ENCODE data around the gene MYPOP. TPM values are rescaled to one million over a fixed set of nuclear protein-coding genes. Genes with fewer than 3 reads are reported as not detected.
"Not testable (repeated sequence)": the region's sequence is repeated elsewhere in the genome, so short reads cannot be mapped to it uniquely, and the experiment has no call there.

MYPOP gene
- total RNA-seq, 2 experiments from 2014 or later: 5.2 to 15.6 TPM

DNA sequence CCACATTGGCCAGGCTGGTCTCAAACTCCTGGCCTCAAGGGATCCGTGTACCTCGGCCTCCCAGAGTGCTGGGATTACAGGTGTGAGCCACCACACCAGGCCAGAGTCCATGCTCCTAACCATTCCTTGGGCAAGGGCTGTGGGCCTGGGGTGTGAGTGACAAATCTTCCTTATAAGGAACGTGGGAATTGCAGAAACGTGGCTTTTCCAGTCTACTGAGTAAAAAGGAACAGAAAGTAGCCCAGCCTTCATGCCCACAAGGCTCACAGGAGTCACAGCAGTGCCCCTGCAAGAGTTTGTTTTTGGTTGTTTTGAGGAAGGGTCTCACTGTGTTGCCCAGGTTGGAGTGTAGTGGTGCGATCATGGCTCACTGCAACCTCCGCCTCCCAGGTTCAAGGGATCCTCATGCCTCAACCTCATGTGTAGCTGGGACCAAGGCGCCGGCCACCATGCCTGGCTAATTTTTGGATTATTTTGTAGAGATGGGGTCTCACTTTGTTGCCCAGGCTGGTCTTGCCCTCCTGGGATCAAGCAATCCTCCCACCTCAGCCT, 5.1 kb downstream of the MYPOP start:
- intact Hi-C loops (cut with micrococcal nuclease; ENCODE audit: unreplicated experiment): no loop called here

DNA sequence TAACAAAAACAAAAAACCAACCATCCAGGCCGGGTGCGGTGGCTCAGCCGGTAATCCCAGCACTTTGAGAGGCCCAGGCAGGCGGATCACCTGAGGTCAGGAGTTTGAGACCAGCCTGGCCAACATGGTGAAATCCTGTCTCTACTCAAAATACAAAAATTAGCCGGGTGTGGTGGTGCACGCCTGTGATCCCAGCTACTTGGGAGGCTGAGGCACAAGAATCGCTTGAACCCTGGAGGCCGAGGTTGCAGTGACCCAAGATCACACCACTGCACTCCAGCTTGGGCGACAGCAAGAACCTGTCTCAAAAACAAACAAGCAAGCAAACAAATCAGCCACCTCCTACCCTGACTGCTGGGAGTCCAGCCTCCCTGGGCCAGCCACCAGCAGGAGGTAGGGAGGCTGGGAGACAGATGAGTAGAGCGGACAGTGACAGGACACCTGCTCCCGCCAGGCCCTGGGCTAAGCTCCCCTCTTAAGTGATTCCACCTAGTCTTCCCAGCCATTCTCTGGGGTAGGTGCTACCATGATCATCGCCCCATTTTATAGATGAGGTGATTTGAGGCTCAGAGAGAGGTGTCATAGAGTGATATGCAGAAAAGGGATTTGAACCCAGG, 6.3 kb downstream of the MYPOP start:
- BruUV-seq (replicated peaks); H4K20me1 ChIP-seq (ENCODE audit: insufficient read depth, low read length); CTCF ChIA-PET (ENCODE audit: unreplicated experiment); H3K4me2 ChIP-seq (ENCODE audit: low read length); H2AFZ ChIP-seq (ENCODE audit: low read length); intact Hi-C loops (cut with micrococcal nuclease; ENCODE audit: unreplicated experiment); DNase-seq (ENCODE audit: low spot score); H3K4me3 ChIP-seq (ENCODE audit: low read depth, low read length, poor library complexity, severe bottlenecking); POLR2A ChIA-PET; H3K9me3 ChIP-seq (ENCODE audit: low read length); H3K9me2 ChIP-seq (ENCODE audit: insufficient read depth, low read length): not testable (repeated sequence)
- H3K4me1 ChIP-seq (ENCODE audit: insufficient read depth, low read length, poor library complexity, severe bottlenecking): peaks cover 36% of the 10 kb centered on the region
- peaks cover 11% of the 10 kb centered on the region; the same call in 1 of the 2 replicates for H3K79me2 ChIP-seq (ENCODE audit: insufficient read depth, low read depth, low read length)
- H3K27ac ChIP-seq (ENCODE audit: low read depth, low read length, poor library complexity, severe bottlenecking): peak overlapping the region; percentile 52
- H3K36me3 ChIP-seq (ENCODE audit: insufficient read depth, low read length): peaks cover 54% of the 10 kb centered on the region

More for the DNA sequence above, 5.1 kb downstream of the MYPOP start:
- BruUV-seq (replicated peaks): no TSS peak
- Histone ChIP-seq H4K20me1 (ENCODE audit: insufficient read depth, low read length) (no peaks in the 10 kb centered on the region), H3K27ac (ENCODE audit: low read depth, low read length, poor library complexity, severe bottlenecking) (no peak overlapping the region), H3K4me2 (ENCODE audit: low read length) (no peak overlapping the region), H2AFZ (ENCODE audit: low read length) (no peak overlapping the region), H3K9me3 (ENCODE audit: low read length) (no peaks in the 10 kb centered on the region), H3K4me3 (ENCODE audit: low read depth, low read length, poor library complexity, severe bottlenecking) (no peak overlapping the region), H3K9me2 (ENCODE audit: insufficient read depth, low read length) (no peaks in the 10 kb centered on the region), H3K79me2 (ENCODE audit: insufficient read depth, low read depth, low read length) (peaks cover 18% of the 10 kb centered on the region; the same call in 1 of the 2 replicates), H3K36me3 (ENCODE audit: insufficient read depth, low read length) (peaks cover 54% of the 10 kb centered on the region), H3K4me1 (ENCODE audit: insufficient read depth, low read length, poor library complexity, severe bottlenecking) (peaks cover 38% of the 10 kb centered on the region)
- DNase-seq (ENCODE audit: low spot score): no peak
- POLR2A ChIA-PET: interaction anchor here (0.5 kb wide), 1 partner anchor 1316 kb away, joined by 3 read pairs; no protein-coding TSS in a partner anchor
- CTCF ChIA-PET (ENCODE audit: unreplicated experiment): no interaction called here
- TF ChIP-seq, protein P1, sequence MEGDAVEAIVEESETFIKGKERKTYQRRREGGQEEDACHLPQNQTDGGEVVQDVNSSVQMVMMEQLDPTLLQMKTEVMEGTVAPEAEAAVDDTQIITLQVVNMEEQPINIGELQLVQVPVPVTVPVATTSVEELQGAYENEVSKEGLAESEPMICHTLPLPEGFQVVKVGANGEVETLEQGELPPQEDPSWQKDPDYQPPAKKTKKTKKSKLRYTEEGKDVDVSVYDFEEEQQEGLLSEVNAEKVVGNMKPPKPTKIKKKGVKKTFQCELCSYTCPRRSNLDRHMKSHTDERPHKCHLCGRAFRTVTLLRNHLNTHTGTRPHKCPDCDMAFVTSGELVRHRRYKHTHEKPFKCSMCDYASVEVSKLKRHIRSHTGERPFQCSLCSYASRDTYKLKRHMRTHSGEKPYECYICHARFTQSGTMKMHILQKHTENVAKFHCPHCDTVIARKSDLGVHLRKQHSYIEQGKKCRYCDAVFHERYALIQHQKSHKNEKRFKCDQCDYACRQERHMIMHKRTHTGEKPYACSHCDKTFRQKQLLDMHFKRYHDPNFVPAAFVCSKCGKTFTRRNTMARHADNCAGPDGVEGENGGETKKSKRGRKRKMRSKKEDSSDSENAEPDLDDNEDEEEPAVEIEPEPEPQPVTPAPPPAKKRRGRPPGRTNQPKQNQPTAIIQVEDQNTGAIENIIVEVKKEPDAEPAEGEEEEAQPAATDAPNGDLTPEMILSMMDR (conservative IDR thresholded peaks at IDR 0.05; ENCODE audit: low read length): no peak
- TF ChIP-seq EZH2phosphoT487 (IDR thresholded peaks at IDR 0.05; ENCODE audit: borderline replicate concordance, low read depth, low read length): no peak

DNA sequence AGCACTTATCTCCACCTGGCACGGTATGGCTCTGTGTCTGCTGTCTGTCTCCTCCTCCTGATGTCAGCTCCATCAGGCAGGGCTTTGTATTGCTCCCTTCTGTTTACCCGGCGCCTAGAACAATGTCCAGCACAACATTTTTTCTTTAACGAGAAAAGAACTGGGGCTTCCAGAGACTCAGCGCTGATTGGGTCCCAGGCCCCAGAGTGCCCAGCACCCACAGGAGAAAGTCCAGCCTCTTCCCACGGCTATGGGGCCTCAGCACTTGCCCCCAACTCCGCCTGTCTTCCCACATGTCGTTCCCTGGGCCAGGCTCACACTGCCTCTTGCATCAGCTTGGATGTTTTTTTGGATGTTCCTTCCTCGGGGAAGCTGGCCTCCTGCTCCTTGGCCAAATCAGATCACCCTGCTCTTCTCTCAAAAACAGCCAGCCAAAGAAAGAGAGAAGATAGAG, 6.9 kb downstream of the MYPOP start:
- Histone ChIP-seq H3K4me3 (ENCODE audit: low read depth, low read length, poor library complexity, severe bottlenecking) (no peak overlapping the region), H3K4me1 (ENCODE audit: insufficient read depth, low read length, poor library complexity, severe bottlenecking) (peaks cover 31% of the 10 kb centered on the region), H3K9me2 (ENCODE audit: insufficient read depth, low read length) (no peaks in the 10 kb centered on the region), H3K79me2 (ENCODE audit: insufficient read depth, low read depth, low read length) (peaks cover 5% of the 10 kb centered on the region; the same call in 1 of the 2 replicates), H2AFZ (ENCODE audit: low read length) (no peak overlapping the region), H3K4me2 (ENCODE audit: low read length) (no peak overlapping the region), H3K27ac (ENCODE audit: low read depth, low read length, poor library complexity, severe bottlenecking) (peak overlapping the region; percentile 52), H3K9me3 (ENCODE audit: low read length) (no peaks in the 10 kb centered on the region), H4K20me1 (ENCODE audit: insufficient read depth, low read length) (no peaks in the 10 kb centered on the region), H3K36me3 (ENCODE audit: insufficient read depth, low read length) (peaks cover 52% of the 10 kb centered on the region)
- BruUV-seq (replicated peaks): no TSS peak
- intact Hi-C loops (cut with micrococcal nuclease; ENCODE audit: unreplicated experiment): no loop called here
- ChIA-PET POLR2A (no interaction called here), CTCF (ENCODE audit: unreplicated experiment) (no interaction called here)
- TF ChIP-seq EZH2phosphoT487 (IDR thresholded peaks at IDR 0.05; ENCODE audit: borderline replicate concordance, low read depth, low read length): no peak
- TF ChIP-seq, protein P1 (conservative IDR thresholded peaks at IDR 0.05; ENCODE audit: low read length): no peak
- no peak for DNase-seq (ENCODE audit: low spot score)
